Nasal cavity respiratory epithelium epithelial cell of viscerocranial mucosa (primary cell): ENCODE data around the gene ABCA13. TPM values are rescaled to one million over a fixed set of nuclear protein-coding genes. Genes with fewer than 3 reads are reported as not detected.

Source experiments
- total RNA-seq: library from RNA; depleted of rRNA; stranded (reverse); fragments of >200 nt; gene quantifications from 2 replicates; pipeline ENCODE4 v1.2.3, GENCODE V29; 2014

ABCA13 gene, protein sequence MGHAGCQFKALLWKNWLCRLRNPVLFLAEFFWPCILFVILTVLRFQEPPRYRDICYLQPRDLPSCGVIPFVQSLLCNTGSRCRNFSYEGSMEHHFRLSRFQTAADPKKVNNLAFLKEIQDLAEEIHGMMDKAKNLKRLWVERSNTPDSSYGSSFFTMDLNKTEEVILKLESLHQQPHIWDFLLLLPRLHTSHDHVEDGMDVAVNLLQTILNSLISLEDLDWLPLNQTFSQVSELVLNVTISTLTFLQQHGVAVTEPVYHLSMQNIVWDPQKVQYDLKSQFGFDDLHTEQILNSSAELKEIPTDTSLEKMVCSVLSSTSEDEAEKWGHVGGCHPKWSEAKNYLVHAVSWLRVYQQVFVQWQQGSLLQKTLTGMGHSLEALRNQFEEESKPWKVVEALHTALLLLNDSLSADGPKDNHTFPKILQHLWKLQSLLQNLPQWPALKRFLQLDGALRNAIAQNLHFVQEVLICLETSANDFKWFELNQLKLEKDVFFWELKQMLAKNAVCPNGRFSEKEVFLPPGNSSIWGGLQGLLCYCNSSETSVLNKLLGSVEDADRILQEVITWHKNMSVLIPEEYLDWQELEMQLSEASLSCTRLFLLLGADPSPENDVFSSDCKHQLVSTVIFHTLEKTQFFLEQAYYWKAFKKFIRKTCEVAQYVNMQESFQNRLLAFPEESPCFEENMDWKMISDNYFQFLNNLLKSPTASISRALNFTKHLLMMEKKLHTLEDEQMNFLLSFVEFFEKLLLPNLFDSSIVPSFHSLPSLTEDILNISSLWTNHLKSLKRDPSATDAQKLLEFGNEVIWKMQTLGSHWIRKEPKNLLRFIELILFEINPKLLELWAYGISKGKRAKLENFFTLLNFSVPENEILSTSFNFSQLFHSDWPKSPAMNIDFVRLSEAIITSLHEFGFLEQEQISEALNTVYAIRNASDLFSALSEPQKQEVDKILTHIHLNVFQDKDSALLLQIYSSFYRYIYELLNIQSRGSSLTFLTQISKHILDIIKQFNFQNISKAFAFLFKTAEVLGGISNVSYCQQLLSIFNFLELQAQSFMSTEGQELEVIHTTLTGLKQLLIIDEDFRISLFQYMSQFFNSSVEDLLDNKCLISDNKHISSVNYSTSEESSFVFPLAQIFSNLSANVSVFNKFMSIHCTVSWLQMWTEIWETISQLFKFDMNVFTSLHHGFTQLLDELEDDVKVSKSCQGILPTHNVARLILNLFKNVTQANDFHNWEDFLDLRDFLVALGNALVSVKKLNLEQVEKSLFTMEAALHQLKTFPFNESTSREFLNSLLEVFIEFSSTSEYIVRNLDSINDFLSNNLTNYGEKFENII (N-terminal part only)
- total RNA-seq, result 0.68 and 4.9 TPM in 2 replicates

DNA sequence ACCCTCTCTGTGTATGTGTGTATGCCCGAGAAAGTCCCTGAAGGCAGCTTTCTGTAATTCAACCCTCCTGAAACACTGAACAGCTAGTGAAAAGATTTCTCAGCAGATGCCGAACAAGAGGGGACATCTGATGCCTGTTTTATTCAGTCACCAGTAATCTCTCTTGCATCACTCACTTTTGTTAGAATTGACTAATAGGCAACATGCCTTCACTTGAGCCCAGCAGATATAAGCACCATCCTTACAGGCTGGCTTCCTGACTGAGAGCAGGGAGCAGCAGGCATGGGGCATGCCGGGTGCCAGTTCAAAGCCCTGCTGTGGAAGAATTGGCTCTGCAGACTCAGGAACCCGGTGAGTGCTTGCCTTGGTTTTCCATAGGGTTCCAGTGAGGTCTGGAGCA is at the start of gene ABCA13:
Gene ABCA13, plus strand, starts transcription at position 257 of the 400 bp plus-strand sequence. Its CDS starts 26 bp downstream, at position 283.

Other genes starting within 250 kb of the ABCA13 start
- under 0.01 and 0.14 TPM in 2 replicates for gene PKD1L1, start 223.0 kb upstream of the ABCA13 start, total RNA-seq
- 20.5 and 34.5 TPM in 2 replicates for gene HUS1, start 191.8 kb upstream of the ABCA13 start, total RNA-seq
- 1.4 TPM in 1 of 2 replicates, not detected in the other for gene SUN3, start 142.4 kb upstream of the ABCA13 start, total RNA-seq
- 0.21 and 3.4 TPM in 2 replicates for gene C7orf57, start 135.9 kb upstream of the ABCA13 start, total RNA-seq
- gene UPP1, start 82.2 kb upstream of the ABCA13 start, total RNA-seq, result 287 and 2,093 TPM in 2 replicates